ENCODE measurements around the gene NPAS4.
A peak's percentile ranks its signal among the peaks of the same experiment; 100 is the strongest.

DNA sequence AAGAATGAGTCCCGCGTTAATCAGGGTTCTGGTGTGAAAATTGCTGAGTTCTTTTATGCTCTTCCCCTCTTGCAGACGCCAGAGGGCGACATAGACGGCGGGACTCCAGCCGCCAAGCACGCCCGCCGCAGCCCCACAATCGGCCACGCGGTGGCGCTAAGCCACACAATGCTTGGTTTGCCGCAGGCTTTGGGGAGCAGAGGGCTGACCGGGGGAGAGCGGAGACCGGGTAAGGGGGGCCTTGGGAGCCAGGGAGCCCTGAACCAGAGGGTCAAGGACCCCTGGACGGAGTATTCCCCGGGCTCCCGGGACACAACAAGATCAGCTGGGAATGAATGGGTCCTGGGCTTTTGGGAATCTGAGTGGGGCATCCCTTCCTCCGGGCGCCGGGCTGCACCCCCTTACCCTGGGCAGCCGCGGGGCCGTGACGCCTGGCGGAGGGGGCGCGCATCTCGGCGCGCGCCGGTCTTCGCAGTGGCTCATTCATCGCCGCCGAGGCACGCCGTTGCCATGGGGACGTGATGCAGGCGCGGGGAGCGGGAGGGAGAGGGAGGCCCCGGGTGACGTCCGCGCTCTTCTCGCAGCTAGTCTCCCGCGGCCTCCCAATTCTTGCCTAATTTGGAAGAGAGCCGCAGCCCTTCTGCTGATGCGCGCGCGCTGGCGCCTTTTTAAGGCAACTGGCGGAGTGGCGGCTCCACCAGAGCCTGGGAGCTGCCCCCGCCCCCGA lies 12.2 kb upstream of the NPAS4 start:
- TF ChIP-seq, protein P1, sequence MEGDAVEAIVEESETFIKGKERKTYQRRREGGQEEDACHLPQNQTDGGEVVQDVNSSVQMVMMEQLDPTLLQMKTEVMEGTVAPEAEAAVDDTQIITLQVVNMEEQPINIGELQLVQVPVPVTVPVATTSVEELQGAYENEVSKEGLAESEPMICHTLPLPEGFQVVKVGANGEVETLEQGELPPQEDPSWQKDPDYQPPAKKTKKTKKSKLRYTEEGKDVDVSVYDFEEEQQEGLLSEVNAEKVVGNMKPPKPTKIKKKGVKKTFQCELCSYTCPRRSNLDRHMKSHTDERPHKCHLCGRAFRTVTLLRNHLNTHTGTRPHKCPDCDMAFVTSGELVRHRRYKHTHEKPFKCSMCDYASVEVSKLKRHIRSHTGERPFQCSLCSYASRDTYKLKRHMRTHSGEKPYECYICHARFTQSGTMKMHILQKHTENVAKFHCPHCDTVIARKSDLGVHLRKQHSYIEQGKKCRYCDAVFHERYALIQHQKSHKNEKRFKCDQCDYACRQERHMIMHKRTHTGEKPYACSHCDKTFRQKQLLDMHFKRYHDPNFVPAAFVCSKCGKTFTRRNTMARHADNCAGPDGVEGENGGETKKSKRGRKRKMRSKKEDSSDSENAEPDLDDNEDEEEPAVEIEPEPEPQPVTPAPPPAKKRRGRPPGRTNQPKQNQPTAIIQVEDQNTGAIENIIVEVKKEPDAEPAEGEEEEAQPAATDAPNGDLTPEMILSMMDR (IDR thresholded peaks at IDR 0.05), result peak; percentile 99 to 100 (median 100)
- peak in 1 of 4 donors; percentile 19 for TF ChIP-seq POLR2A (IDR thresholded peaks at IDR 0.05)

All from esophagus squamous epithelium (tissue), 4 donors.